ENCODE data around the gene SLIT3. TPM values are rescaled to one million over a fixed set of nuclear protein-coding genes. Genes with fewer than 3 reads are reported as not detected.

Gene SLIT3
- total RNA-seq, 6 donors from 2014 or later = 10.8 to 57.3 (median 32.2) TPM

DNA sequence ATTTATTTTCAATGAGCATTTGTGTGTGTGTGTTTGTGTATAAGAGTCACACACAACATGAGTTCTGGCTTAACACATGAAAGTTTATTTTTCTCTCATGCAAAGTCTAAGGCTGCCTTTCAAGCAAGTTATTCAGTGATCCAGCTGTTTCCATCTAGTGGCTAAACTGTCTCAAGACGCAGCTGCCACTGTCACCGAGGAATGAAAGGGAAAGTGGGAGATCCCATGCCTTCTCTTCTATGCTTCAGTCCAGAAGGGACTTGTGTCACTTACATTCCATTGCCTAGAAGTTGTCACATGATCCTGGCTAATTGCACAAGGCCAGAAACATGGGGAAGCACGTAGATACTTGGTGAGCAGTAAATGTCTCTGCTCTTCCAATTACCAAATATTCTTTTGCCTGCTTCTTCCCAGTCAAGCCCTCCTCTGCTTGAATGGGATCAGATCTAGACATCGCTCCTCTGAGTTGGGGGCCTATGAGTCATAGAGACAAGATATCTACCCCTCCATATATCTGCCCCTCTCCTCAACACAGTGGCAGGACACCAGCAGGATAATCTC lies 30.4 kb upstream of the SLIT3 start:
- Histone ChIP-seq H3K36me3 (no peaks in the 10 kb centered on the region), H3K27ac (no peak overlapping the region), H3K4me1 (no peaks in the 10 kb centered on the region), H3K27me3 (no peaks in the 10 kb centered on the region), H3K4me3 (no peak overlapping the region), H3K9me3 (no peaks in the 10 kb centered on the region)
- WGBS, 2 donors = 53 to 63% methylated on average over 4 of the region's 4 CpGs
- TF ChIP-seq POLR2AphosphoS5 (IDR thresholded peaks at IDR 0.05) = no peak
- TF ChIP-seq, protein P1, sequence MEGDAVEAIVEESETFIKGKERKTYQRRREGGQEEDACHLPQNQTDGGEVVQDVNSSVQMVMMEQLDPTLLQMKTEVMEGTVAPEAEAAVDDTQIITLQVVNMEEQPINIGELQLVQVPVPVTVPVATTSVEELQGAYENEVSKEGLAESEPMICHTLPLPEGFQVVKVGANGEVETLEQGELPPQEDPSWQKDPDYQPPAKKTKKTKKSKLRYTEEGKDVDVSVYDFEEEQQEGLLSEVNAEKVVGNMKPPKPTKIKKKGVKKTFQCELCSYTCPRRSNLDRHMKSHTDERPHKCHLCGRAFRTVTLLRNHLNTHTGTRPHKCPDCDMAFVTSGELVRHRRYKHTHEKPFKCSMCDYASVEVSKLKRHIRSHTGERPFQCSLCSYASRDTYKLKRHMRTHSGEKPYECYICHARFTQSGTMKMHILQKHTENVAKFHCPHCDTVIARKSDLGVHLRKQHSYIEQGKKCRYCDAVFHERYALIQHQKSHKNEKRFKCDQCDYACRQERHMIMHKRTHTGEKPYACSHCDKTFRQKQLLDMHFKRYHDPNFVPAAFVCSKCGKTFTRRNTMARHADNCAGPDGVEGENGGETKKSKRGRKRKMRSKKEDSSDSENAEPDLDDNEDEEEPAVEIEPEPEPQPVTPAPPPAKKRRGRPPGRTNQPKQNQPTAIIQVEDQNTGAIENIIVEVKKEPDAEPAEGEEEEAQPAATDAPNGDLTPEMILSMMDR (IDR thresholded peaks at IDR 0.05) = no peak
- TF ChIP-seq POLR2A (IDR thresholded peaks at IDR 0.05) = no peak
- no peak for TF ChIP-seq EP300 (IDR thresholded peaks at IDR 0.05)
- ATAC-seq (ENCODE audit: low FRiP score in 2 of 2) = no peak
- DNase-seq = no peak

DNA sequence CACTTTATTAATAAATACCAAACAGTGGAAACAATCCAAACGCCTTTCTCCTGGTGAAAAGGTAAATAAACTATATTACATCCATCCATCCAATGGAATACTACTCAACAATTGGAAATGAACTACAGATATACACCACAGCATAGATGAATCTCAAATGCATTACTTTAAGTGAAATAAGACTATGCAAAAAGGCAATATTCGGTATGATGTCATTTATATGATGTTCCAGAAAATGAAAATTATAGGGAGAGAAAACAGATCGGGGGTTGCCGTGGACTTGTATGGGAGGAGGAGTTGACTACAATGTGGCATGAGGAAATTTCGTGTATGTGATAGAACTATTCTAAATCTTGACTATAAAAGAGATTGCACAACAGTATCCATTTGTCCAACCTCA lies 27.5 kb upstream of the SLIT3 start:
- no peak for TF ChIP-seq POLR2A (IDR thresholded peaks at IDR 0.05)
- TF ChIP-seq, protein P1 (IDR thresholded peaks at IDR 0.05) = no peak
- TF ChIP-seq EP300 (IDR thresholded peaks at IDR 0.05) = no peak
- TF ChIP-seq POLR2AphosphoS5 (IDR thresholded peaks at IDR 0.05) = no peak
- H3K4me1 ChIP-seq = no peaks in the 10 kb centered on the region
- no peaks in the 10 kb centered on the region for H3K36me3 ChIP-seq
- 80 to 82% methylated on average over 5 of the region's 5 CpGs for WGBS, 2 donors
- no peak overlapping the region for H3K4me3 ChIP-seq
- no peaks in the 10 kb centered on the region for H3K27me3 ChIP-seq
- DNase-seq = no peak
- no peak for ATAC-seq (ENCODE audit: low FRiP score in 2 of 2)
- H3K9me3 ChIP-seq = no peaks in the 10 kb centered on the region
- H3K27ac ChIP-seq = no peak overlapping the region

DNA sequence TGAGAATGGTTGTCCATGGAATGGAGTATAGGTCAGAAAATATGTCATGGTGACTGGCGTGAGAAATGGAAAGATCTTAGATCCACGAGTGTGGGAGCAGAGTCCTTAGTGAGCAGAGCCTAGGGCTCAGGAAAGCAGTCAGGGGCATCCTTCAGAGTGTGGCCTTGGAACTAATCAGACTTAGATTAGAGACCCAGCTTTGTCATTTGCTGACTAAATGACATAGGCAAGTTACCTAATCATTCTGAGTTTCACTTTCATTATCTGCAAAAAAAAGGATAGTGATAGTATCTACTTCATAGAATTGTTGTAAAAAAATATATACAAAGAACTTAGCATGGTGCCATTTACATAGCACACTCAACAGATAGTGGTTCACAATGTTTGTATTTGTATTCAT lies 24.3 kb upstream of the SLIT3 start:
- Histone ChIP-seq H3K9me3 (no peaks in the 10 kb centered on the region), H3K4me3 (no peak overlapping the region), H3K27ac (no peak overlapping the region), H3K27me3 (no peaks in the 10 kb centered on the region), H3K4me1 (no peaks in the 10 kb centered on the region), H3K36me3 (no peaks in the 10 kb centered on the region)
- WGBS, 2 donors = 83 to 87% methylated on average over 2 of the region's 2 CpGs
- TF ChIP-seq POLR2AphosphoS5 (IDR thresholded peaks at IDR 0.05) (no peak), POLR2A (IDR thresholded peaks at IDR 0.05) (no peak), EP300 (IDR thresholded peaks at IDR 0.05) (no peak)
- TF ChIP-seq, protein P1 (IDR thresholded peaks at IDR 0.05) = no peak
- DNase-seq (no peak), ATAC-seq (ENCODE audit: low FRiP score in 2 of 2) (no peak)

DNA sequence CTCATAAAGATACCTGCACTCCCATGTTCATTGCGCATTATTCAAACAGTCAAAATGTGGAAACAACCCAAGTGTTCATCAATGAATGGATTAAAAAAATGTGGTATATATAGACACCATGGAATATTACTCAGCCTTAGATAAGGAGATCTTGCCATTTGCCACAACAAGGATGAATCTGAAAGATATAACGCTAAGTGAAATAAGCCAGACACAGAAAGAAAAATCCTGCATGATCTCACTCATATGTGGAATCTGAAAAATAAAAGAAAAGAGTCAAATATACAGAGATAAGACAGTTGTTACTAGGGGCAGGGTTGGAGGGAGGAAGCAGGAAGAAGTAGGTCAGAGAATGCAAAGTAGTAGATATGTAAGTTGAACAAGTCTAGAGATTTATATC lies 17.6 kb upstream of the SLIT3 start:
- no peaks in the 10 kb centered on the region for H3K36me3 ChIP-seq
- H3K27me3 ChIP-seq = no peaks in the 10 kb centered on the region
- H3K27ac ChIP-seq = no peak overlapping the region
- H3K9me3 ChIP-seq = no peaks in the 10 kb centered on the region
- no peaks in the 10 kb centered on the region for H3K4me1 ChIP-seq
- WGBS, 2 donors = 91 to 95% methylated on average over 2 of the region's 2 CpGs
- no peak for ATAC-seq (ENCODE audit: low FRiP score in 2 of 2)
- H3K4me3 ChIP-seq = no peak overlapping the region
- TF ChIP-seq POLR2A (IDR thresholded peaks at IDR 0.05) = no peak
- TF ChIP-seq POLR2AphosphoS5 (IDR thresholded peaks at IDR 0.05) = no peak
- TF ChIP-seq, protein P1 (IDR thresholded peaks at IDR 0.05) = no peak
- no peak for DNase-seq

DNA sequence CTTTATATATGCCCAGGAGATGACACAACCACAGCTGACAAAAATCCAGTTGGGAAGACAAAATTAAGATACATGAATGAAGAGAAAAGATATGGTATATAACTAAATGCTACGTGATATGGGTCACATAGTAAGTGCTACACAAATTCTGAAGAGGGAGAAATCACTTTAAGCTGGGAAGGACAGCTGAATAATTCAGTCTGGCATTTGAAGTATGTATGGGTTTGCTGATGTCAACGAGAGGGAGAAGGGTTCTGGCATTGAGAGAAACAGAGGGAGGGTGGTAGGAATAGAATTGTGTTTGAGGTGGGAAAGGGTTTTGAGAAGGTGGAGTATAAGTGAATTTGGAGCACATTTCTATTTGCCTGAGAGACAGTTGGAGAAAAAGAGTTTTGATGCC lies 6.7 kb upstream of the SLIT3 start:
- Histone ChIP-seq H3K36me3 (no peaks in the 10 kb centered on the region), H3K27me3 (peaks cover 0 to 6% (median 0%) of the 10 kb centered on the region in 4 donors), H3K4me1 (no peaks in the 10 kb centered on the region), H3K27ac (no peak overlapping the region), H3K4me3 (no peak overlapping the region), H3K9me3 (no peaks in the 10 kb centered on the region)
- TF ChIP-seq EP300 (IDR thresholded peaks at IDR 0.05) (no peak), POLR2A (IDR thresholded peaks at IDR 0.05) (no peak), POLR2AphosphoS5 (IDR thresholded peaks at IDR 0.05) (no peak)
- TF ChIP-seq, protein P1 (IDR thresholded peaks at IDR 0.05) = no peak
- 30 to 47% methylated on average over 2 of the region's 2 CpGs for WGBS, 2 donors
- no peak for DNase-seq
- no peak for ATAC-seq (ENCODE audit: low FRiP score in 2 of 2)
